ENCODE results near the gene CDC42BPA. TPM values are rescaled to one million over a fixed set of nuclear protein-coding genes. Genes with fewer than 3 reads are reported as not detected.

Gene CDC42BPA
- polyA plus RNA-seq, 1 donor (not counting 4 experiments of a cell fraction or from before 2014, with no cell fraction given), result 9.2 TPM

DNA sequence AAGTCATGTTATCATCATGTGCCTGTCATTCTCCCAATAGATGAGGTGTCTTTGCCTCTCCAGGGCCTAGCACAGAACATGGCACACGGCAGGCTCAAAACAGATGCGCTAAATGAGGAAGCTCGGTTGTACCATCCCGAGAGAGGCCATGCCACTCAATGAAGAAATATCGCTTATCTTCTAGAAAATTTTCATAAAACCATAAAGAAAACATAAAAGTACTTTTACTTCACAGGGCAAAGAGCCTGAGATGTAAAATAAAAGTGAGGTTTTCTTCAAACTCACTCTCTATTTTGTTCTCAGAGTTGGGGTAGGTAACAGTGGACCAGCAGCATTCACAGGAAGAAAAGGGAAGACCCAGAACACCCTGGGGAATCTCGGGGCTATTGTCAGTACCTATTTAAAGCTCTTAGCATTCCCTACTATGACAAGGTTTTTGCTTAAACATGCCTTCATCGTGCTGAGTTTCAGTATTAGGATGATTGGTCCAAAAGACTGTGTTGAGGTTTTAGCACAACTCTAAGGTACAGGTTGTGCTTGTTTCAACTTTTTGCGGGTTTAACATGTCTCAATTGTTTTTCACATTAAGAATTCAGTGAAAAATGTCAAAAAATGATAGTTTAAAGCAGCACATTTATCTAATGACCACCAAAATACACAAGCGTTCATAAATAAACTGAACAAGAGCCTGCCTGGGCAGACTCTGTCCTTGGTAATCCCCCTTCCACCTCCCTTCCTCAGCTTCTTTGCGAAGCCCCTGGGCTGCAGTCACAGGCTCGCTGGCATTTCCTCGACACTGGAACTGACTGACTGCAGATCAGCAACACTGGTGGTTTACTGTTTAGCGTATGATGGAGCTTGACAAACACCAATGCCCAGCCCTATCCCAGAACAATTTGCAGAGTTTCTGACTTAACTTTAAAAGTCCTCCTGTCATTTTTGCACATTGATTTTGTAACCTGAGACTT lies 322.6 kb downstream of the CDC42BPA start:
- dilution Hi-C loops (cut with MboI; ENCODE audit: extremely low pct_ligation_motif_present, low sequenced_read_pairs), result no loop called here
- no peaks in the 10 kb centered on the region for H3K27me3 ChIP-seq (ENCODE audit: control insufficient read depth, extremely low read depth, insufficient read depth, low read length)
- H3K9me3 ChIP-seq (ENCODE audit: control insufficient read depth, low read depth, low read length), result no peaks in the 10 kb centered on the region
- H4K20me1 ChIP-seq (ENCODE audit: control insufficient read depth, extremely low read depth, insufficient read depth, low read length), result no peaks in the 10 kb centered on the region
- H3K4me3 ChIP-seq (ENCODE audit: control insufficient read depth in 2 of 3, extremely low read depth in 1 of 3, insufficient read depth in 2 of 3, low read depth in 1 of 3, low read length in 3 of 3), result no peak overlapping the region
- DNase-seq (ENCODE audit: low read depth, low spot score), result no peak
- H3K9me1 ChIP-seq (ENCODE audit: control insufficient read depth, extremely low read depth, insufficient read depth, low read length), result no peaks in the 10 kb centered on the region
- H3K36me3 ChIP-seq (ENCODE audit: control insufficient read depth in 2 of 2, extremely low read depth in 1 of 2, insufficient read depth in 2 of 2, low read length in 2 of 2), result peaks cover 2 to 5% of the 10 kb centered on the region in 2 experiments
- FAIRE-seq, result no peak
- TF ChIP-seq, protein P1, sequence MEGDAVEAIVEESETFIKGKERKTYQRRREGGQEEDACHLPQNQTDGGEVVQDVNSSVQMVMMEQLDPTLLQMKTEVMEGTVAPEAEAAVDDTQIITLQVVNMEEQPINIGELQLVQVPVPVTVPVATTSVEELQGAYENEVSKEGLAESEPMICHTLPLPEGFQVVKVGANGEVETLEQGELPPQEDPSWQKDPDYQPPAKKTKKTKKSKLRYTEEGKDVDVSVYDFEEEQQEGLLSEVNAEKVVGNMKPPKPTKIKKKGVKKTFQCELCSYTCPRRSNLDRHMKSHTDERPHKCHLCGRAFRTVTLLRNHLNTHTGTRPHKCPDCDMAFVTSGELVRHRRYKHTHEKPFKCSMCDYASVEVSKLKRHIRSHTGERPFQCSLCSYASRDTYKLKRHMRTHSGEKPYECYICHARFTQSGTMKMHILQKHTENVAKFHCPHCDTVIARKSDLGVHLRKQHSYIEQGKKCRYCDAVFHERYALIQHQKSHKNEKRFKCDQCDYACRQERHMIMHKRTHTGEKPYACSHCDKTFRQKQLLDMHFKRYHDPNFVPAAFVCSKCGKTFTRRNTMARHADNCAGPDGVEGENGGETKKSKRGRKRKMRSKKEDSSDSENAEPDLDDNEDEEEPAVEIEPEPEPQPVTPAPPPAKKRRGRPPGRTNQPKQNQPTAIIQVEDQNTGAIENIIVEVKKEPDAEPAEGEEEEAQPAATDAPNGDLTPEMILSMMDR (optimal IDR thresholded peaks at IDR 0.05 in 1 of 3, IDR thresholded peaks at IDR 0.05 in 1 of 3, conservative IDR thresholded peaks at IDR 0.05 in 1 of 3; ENCODE audit: extremely low read depth in 1 of 3, insufficient read depth in 2 of 3, low read length in 3 of 3), result no peak
- TF ChIP-seq EZH2 (IDR thresholded peaks at IDR 0.05; ENCODE audit: low read length), result no peak
- no peak overlapping the region for H2AFZ ChIP-seq (ENCODE audit: control insufficient read depth, low read length)
- H3K27ac ChIP-seq (ENCODE audit: control insufficient read depth, insufficient read depth, low read length), result no peak overlapping the region
- no peak overlapping the region for H3K4me2 ChIP-seq (ENCODE audit: control insufficient read depth, extremely low read depth, insufficient read depth, low read depth, low read length)
- H3K9ac ChIP-seq (ENCODE audit: control insufficient read depth, extremely low read depth, insufficient read depth, low read length), result no peak overlapping the region
- no peaks in the 10 kb centered on the region for H3K79me2 ChIP-seq (ENCODE audit: control insufficient read depth, insufficient read depth, low read length)
- no peaks in the 10 kb centered on the region for H3K4me1 ChIP-seq (ENCODE audit: control insufficient read depth, extremely low read depth, insufficient read depth, low read length)

DNA sequence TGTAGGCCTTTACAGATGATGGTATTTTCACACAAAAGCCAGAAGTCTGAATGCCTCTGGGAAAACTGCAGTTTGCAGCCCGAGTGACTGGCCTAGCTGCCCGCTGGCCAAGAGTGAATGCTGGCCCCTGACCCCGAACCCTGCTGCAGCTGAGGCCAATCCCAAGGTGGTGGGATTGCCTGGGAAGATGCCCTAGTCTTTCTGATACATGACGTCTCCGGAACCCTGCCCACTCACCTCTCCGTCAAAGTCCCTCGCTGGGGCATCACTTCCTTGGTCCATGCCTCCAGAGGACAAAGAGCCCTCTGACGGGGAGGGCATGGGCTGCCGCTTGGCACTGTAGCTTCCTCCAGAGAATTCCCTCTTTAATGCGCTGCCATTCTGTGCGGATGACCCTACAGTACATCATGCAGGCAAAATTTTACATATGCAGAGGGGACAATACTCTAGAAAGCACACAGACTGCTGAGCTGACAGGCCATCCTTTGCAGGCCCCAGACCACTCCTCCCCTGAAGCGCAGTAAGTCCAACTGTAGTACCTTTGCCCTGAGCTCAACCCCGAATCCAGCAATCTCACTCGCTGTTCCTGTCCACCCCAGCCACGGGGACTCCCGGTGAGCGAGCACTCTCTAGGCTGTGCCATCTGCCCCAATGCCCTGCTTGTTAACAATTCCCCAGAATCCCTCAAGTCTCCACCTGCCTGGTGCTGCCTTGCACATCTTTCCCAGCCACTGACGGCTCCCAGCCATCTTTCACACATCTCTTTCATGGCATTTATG lies 323.5 kb downstream of the CDC42BPA start:
- DNase-seq (ENCODE audit: low read depth, low spot score) (no peak), FAIRE-seq (no peak)
- dilution Hi-C loops (cut with MboI; ENCODE audit: extremely low pct_ligation_motif_present, low sequenced_read_pairs), result no loop called here

More for the DNA sequence above, 323.5 kb downstream of the CDC42BPA start:
- Histone ChIP-seq H4K20me1 (ENCODE audit: control insufficient read depth, extremely low read depth, insufficient read depth, low read length) (no peaks in the 10 kb centered on the region), H3K27me3 (ENCODE audit: control insufficient read depth, extremely low read depth, insufficient read depth, low read length) (no peaks in the 10 kb centered on the region), H3K4me2 (ENCODE audit: control insufficient read depth, extremely low read depth, insufficient read depth, low read depth, low read length) (no peak overlapping the region), H3K9ac (ENCODE audit: control insufficient read depth, extremely low read depth, insufficient read depth, low read length) (no peak overlapping the region), H3K4me1 (ENCODE audit: control insufficient read depth, extremely low read depth, insufficient read depth, low read length) (no peaks in the 10 kb centered on the region), H3K9me1 (ENCODE audit: control insufficient read depth, extremely low read depth, insufficient read depth, low read length) (no peaks in the 10 kb centered on the region), H3K27ac (ENCODE audit: control insufficient read depth, insufficient read depth, low read length) (no peak overlapping the region), H3K79me2 (ENCODE audit: control insufficient read depth, insufficient read depth, low read length) (no peaks in the 10 kb centered on the region), H2AFZ (ENCODE audit: control insufficient read depth, low read length) (no peak overlapping the region), H3K36me3 (ENCODE audit: control insufficient read depth in 2 of 2, extremely low read depth in 1 of 2, insufficient read depth in 2 of 2, low read length in 2 of 2) (peaks cover 4 to 5% of the 10 kb centered on the region in 2 experiments), H3K9me3 (ENCODE audit: control insufficient read depth, low read depth, low read length) (no peaks in the 10 kb centered on the region), H3K4me3 (ENCODE audit: control insufficient read depth in 2 of 3, extremely low read depth in 1 of 3, insufficient read depth in 2 of 3, low read depth in 1 of 3, low read length in 3 of 3) (no peak overlapping the region)
- TF ChIP-seq EZH2 (IDR thresholded peaks at IDR 0.05; ENCODE audit: low read length), result no peak
- TF ChIP-seq, protein P1 (optimal IDR thresholded peaks at IDR 0.05 in 1 of 3, IDR thresholded peaks at IDR 0.05 in 1 of 3, conservative IDR thresholded peaks at IDR 0.05 in 1 of 3; ENCODE audit: extremely low read depth in 1 of 3, insufficient read depth in 2 of 3, low read length in 3 of 3), result no peak
